CD4-positive, alpha-beta T cell treated with Interleukin-15 for 4 hours (primary cell): ENCODE results near the gene RNF148.
"Not testable (repeated sequence)": the region's sequence is repeated elsewhere in the genome, so short reads cannot be mapped to it uniquely, and the experiment has no call there.

Source experiments
- DNase-seq: peaks from one replicate; pipeline ENCODE4 v3.0.0-alpha.2; 2020; ENCODE audit warnings: low spot score

Gene RNF148

GRCh38 chr7:122689346-122690109 is 13.2 kb downstream of the RNF148 start:
- DNase-seq: no peak

GRCh38 chr7:122688400-122688998 is 14.2 kb downstream of the RNF148 start:
- DNase-seq: no peak

DNA sequence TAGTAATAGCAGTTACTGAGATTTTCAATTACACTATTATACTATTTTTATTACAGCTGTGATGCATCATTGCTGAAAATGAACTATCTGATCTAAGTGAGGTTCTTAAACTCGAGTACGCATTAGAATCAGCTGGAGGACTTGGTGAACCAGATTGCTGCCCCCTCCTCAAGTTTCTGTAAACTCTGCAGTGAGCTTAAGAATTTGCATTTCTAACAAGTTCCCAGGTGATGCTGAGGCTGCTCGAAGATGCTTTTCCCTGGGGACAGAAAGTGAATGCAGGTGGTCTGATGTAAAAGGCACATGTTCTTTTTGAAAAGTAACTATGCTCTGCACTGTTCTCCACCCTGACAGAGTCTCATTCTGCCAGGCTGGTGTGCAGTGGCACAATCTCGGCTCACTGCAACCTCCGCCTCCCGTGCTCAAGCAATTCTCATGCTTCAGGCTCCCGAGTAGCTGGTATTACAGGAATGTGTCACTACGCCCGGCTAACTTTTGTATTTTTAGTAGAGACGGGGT is 16.3 kb downstream of the RNF148 start:
- DNase-seq: no peak

GRCh38 chr7:122684504-122684903 is 18.2 kb downstream of the RNF148 start:
- DNase-seq: no peak

DNA sequence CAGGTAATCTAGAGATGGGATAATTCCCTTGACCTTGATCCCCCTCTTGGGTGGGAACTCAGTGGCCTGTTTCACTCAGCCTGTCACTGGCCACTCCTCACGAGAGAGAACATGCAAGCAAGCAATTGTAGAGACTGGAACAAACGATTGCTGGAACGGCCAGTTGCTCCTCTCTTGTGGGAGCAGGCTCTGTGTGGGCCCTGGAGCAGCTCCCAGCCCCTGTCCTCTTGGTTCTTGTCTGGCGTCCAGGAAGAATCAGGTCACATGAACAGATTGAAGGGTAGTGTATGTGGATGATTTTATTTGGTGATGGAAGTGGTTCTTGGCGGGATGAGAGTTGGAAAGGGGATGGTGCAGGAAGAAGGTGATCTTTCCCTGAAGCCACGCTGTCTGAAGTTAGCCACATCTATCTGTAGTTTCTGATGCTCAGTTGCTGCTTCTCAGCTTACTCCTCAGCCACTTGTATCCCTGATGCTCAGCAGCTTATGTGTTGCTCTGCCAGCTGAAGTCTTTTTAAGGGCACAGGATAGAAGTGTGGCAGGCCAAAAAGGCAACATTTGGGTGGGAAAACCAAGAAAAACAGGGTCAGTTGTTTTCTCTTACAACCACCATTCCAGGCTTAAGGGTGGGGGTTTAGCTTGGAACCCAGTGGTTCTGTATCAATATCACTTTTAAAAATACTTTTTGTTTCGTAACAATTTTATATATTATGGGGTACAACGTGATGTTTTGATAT is 19.7 kb downstream of the RNF148 start:
- DNase-seq: no peak

- not testable (repeated sequence) for DNase-seq
These were observed 21.5 kb downstream of the RNF148 start for GRCh38 chr7:122681186-122681585.

DNA sequence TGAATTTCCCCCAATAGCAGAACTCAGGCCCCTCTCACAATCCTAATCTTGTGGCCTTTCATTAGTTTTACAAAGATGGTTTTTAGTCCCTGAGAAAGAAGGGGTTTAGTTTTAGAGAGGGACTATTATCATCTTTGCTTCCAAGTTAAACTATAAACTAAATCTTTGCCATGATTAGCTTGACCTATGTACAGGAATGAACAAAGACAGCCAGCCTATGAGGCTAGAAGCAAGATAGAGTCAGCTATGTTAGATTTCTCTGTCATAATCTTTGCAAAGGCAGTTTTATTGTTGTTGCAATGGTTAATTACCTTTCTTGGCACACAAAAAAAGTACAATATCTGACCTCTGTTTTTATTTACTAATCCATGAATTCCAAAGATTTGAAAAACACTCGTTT is 22.9 kb downstream of the RNF148 start:
- no peak for DNase-seq

DNA sequence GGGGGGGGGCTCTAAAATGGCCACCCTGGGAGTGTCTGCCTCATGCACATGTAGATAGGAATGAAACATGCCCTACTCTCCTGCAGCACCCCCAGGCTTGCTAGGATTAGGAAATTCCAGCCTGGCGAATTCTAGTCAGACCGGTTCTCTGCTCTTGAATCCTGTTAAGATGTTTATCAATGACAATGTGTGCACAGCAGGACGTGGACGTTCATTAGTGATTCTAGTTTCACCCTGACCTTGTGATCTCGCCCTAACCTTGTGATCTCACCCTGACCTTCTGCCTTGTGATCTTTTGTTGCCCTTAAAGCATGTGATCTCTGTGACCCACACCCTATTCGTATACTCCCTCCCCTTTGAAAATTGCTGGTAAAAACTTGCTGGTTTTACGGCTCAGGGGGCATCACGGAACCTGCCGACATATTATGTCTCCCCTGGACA is 23.4 kb downstream of the RNF148 start:
- not testable (repeated sequence) for DNase-seq

GRCh38 chr7:122677149-122677548 is 25.6 kb downstream of the RNF148 start:
- no peak for DNase-seq

DNA sequence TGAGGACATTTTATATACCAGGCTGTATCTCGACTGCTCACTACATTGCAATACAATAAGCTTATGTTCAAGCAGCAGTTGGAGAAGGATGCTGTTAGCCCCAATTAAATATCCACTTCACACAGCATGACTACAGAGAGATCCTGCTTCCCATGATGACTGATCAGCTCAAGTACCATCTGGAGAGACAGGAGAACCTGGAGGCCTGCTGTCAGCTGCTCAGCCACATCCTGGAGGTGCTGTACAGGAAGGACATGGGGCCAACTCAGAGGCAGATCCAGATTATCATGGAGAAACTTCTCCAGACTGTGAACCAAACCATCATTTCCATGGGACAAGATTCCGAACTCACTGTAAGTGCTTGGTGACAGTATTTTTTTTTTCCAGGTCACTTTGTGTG is 26.3 kb downstream of the RNF148 start:
- DNase-seq: no peak

DNA sequence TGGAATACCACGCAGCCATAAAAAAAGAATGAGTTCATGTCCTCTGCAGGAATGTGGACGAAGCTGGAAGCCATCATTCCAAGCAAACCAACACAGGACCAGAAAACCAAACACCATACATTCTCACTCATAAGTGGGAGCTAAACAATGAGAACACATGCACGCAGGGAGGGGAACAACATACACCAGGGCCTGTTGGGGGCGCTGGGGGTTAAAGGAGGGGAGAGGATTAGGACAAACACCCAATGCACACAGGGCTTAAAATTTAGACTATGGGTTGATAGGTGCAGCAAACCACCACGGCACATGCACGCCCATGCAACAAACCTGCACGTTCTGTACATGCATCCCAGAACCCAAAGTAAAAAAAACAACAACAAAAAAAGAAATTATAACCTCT is 27.1 kb downstream of the RNF148 start:
- no peak for DNase-seq

GRCh38 chr7:122675011-122675410 is 27.7 kb downstream of the RNF148 start:
- DNase-seq: no peak

DNA sequence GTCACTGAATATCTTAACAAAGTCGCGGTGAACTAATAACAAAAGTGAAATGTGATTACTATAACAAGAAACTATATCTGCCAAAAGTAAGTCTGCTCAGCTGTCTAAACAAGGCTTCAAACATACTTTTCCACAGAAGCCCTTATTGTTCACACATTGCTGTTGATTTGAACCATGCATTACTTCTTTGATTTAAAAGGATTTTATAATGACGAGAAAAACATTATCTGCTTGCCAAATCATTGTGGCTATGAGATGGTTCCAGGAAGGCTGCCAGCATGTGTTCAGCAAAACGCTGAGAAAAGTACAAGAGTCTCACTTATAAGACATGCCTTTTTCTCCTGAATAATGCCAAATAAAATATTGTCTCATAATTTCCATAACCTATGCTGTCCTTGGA is 28.2 kb downstream of the RNF148 start:
- no peak for DNase-seq

- no peak for DNase-seq
These were observed 28.8 kb downstream of the RNF148 start for GRCh38 chr7:122673951-122674350.

- DNase-seq: no peak
These were observed 30.2 kb downstream of the RNF148 start for GRCh38 chr7:122672536-122672935.

DNA sequence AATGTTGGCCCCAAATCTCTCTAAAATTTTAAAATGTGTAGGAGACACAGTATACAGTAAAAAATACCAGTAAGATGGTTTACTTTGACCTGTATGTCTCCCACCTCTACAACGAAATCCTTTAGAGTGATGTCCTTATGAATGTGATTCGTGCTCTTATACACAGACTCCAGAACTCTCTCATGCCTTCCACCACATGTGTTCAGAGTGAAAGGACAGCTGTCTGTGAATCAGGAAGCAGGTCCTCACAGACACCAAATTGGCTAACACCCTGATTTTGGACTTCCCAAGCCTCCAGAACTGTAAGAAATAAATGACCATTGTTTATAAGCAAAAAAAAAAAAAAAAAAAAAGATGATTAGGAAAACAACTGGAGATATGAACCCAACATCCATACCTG is 39.0 kb downstream of the RNF148 start:
- DNase-seq: no peak

- DNase-seq: no peak
These were observed 43.9 kb downstream of the RNF148 start for GRCh38 chr7:122658856-122659255.

DNA sequence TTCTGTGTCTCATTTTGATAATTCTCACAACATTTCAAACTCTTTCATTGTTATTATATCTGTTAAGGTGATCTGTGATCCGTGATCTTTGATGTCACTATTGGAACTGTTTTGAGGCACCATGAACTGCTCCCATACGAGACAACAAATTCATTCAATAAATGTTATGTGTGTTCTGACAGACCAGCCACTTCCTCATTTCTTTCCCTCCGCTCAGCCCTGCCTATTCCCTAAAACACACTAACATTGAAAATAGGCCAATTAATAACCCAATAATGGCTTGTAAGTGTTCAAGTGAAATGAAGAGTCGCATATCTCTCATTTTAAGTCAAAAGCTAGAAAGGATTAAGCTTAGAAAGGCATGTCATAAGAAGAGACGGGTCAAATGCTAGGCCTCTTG is 49.0 kb downstream of the RNF148 start:
- DNase-seq: no peak

DNA sequence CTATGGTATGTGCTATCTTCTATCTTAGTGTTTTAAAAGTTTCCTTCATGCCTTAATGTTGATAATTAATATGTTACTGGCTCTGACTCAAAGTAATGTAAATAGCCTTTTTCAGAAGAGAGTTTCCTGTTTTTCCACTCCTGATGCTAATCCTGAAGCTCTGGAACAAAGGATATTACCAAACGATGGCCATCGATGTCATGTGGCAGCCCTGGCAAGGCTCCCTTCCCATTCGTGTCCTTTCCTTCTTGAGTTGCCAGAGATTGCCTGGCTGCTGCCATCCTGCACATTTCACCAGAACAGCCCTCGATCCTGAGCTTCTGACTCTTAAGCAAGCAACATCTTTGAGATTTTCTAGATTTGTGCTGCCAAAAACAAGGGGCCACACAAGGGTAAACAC is 49.8 kb downstream of the RNF148 start:
- DNase-seq: no peak
